ENCODE results near the gene FGF19. TPM values are rescaled to one million over a fixed set of nuclear protein-coding genes. Genes with fewer than 3 reads are reported as not detected.

Gene FGF19
- total and polyA plus RNA-seq, 2 donors (not counting 1 experiment from before 2014, with no cell fraction given), result not detected

DNA sequence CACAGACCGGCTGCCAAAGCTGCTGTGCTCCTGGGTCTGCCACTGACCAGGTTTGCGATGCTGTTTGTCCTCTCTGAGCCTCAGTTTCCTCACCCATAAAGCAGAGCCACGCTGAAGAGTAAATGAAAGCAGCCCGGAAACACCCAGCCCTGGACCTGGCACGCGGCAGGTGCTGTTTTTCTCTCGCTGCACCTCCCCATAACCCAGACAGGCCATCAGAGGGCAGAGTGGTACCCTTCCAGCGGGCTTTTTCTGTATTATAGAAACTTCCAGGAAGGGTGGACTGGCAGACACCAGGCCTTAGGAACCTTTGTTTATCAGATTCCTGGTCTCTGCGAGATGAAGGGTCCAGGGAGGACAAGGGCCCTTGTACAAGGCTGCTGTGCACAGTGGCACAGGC is 17.9 kb upstream of the FGF19 start:
- 35% methylated on average over 9 of the region's 9 CpGs for WGBS (ENCODE audit: insufficient coverage)
- Mint-ChIP-seq H3K27ac (no peak overlapping the region), H3K4me3 (no peak overlapping the region), H3K27me3 (peaks cover 50% of the 10 kb centered on the region), H3K9me3 (ENCODE audit: insufficient read depth) (no peaks in the 10 kb centered on the region), H3K4me1 (peaks cover 6% of the 10 kb centered on the region)
- CTCF ChIA-PET, result no interaction called here
- Histone ChIP-seq H3K27me3 (replicated peaks in 1 of 4; ENCODE audit: control extremely low read depth in 1 of 4, control insufficient read depth in 3 of 4, insufficient read depth in 4 of 4, low read length in 3 of 4) (peaks cover 0 to 67% (median 11%) of the 10 kb centered on the region in 4 experiments), H3K79me2 (ENCODE audit: control insufficient read depth, insufficient read depth, low read length) (no peaks in the 10 kb centered on the region), H3K27ac (ENCODE audit: low read length in 2 of 2) (no peak overlapping the region), H2AFZ (ENCODE audit: insufficient read depth, low read depth, low read length, poor library complexity, severe bottlenecking) (no peak overlapping the region), H4K20me1 (ENCODE audit: control insufficient read depth, insufficient read depth, low read length, poor library complexity, severe bottlenecking) (no peaks in the 10 kb centered on the region), H3K36me3 (replicated peaks in 1 of 2; ENCODE audit: control extremely low read depth in 1 of 2, control insufficient read depth in 1 of 2, extremely low read depth in 1 of 2, insufficient read depth in 2 of 2, low read length in 1 of 2) (no peaks in the 10 kb centered on the region), H3K4me1 (ENCODE audit: control insufficient read depth in 2 of 2, insufficient read depth in 2 of 2, low read length in 2 of 2) (peaks cover 7% of the 10 kb centered on the region in 2 donors), H3K9me3 (ENCODE audit: control extremely low read depth in 1 of 3, control insufficient read depth in 2 of 3, insufficient read depth in 1 of 3, low read length in 2 of 3) (peaks cover 0 to 23% (median 0%) of the 10 kb centered on the region in 3 donors), H3K4me3 (ENCODE audit: control extremely low read depth in 1 of 5, extremely low read depth in 1 of 5, insufficient read depth in 1 of 5, low read depth in 2 of 5, low read length in 4 of 5) (no peak overlapping the region), H3K9ac (ENCODE audit: low read length) (no peak overlapping the region), H3K4me2 (replicated peaks; ENCODE audit: low read depth, low read length, poor library complexity, severe bottlenecking) (no peak overlapping the region)
- POLR2A ChIA-PET, result no interaction called here
- intact Hi-C loops (cut with micrococcal nuclease), result no loop called here
- ATAC-seq (ENCODE audit: low read depth) (no peak), DNase-seq (no peak)
- TF ChIP-seq EZH2 (IDR thresholded peaks at IDR 0.05; ENCODE audit: borderline replicate concordance, insufficient read depth, low read depth, low read length, poor library complexity, severe bottlenecking), result no peak
- TF ChIP-seq, protein P1, sequence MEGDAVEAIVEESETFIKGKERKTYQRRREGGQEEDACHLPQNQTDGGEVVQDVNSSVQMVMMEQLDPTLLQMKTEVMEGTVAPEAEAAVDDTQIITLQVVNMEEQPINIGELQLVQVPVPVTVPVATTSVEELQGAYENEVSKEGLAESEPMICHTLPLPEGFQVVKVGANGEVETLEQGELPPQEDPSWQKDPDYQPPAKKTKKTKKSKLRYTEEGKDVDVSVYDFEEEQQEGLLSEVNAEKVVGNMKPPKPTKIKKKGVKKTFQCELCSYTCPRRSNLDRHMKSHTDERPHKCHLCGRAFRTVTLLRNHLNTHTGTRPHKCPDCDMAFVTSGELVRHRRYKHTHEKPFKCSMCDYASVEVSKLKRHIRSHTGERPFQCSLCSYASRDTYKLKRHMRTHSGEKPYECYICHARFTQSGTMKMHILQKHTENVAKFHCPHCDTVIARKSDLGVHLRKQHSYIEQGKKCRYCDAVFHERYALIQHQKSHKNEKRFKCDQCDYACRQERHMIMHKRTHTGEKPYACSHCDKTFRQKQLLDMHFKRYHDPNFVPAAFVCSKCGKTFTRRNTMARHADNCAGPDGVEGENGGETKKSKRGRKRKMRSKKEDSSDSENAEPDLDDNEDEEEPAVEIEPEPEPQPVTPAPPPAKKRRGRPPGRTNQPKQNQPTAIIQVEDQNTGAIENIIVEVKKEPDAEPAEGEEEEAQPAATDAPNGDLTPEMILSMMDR (IDR thresholded peaks at IDR 0.05), result no peak

DNA sequence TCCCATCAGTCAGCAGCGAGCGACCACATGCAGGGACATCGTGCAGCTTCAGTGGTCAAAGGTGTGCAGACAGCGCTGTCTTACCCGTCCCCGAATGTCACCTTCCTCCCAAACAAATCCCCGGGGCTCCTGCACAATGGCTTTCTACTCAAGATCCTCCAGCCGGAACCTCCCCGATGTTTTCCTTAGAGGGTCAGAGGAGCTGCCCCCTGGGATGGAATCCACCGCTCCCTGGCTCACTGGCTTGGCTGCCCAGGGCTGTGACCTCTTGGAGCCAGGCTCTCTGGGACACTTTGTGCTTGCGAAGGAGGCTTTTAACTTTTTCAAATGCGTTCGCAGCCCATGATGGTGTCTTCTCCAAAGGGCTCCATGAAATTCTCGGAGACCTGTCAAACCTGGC is 17.3 kb upstream of the FGF19 start:
- Histone ChIP-seq H3K4me3 (ENCODE audit: control extremely low read depth in 1 of 5, extremely low read depth in 1 of 5, insufficient read depth in 1 of 5, low read depth in 2 of 5, low read length in 4 of 5) (no peak overlapping the region), H3K36me3 (replicated peaks in 1 of 2; ENCODE audit: control extremely low read depth in 1 of 2, control insufficient read depth in 1 of 2, extremely low read depth in 1 of 2, insufficient read depth in 2 of 2, low read length in 1 of 2) (no peaks in the 10 kb centered on the region), H3K4me1 (ENCODE audit: control insufficient read depth in 2 of 2, insufficient read depth in 2 of 2, low read length in 2 of 2) (peaks cover 7% of the 10 kb centered on the region in 2 donors), H3K79me2 (ENCODE audit: control insufficient read depth, insufficient read depth, low read length) (no peaks in the 10 kb centered on the region), H3K27me3 (replicated peaks in 1 of 4; ENCODE audit: control extremely low read depth in 1 of 4, control insufficient read depth in 3 of 4, insufficient read depth in 4 of 4, low read length in 3 of 4) (peaks cover 0 to 61% (median 11%) of the 10 kb centered on the region in 4 experiments), H4K20me1 (ENCODE audit: control insufficient read depth, insufficient read depth, low read length, poor library complexity, severe bottlenecking) (no peaks in the 10 kb centered on the region), H3K9me3 (ENCODE audit: control extremely low read depth in 1 of 3, control insufficient read depth in 2 of 3, insufficient read depth in 1 of 3, low read length in 2 of 3) (peaks cover 0 to 23% (median 0%) of the 10 kb centered on the region in 3 donors), H3K4me2 (replicated peaks; ENCODE audit: low read depth, low read length, poor library complexity, severe bottlenecking) (no peak overlapping the region), H3K27ac (ENCODE audit: low read length in 2 of 2) (no peak overlapping the region), H3K9ac (ENCODE audit: low read length) (no peak overlapping the region), H2AFZ (ENCODE audit: insufficient read depth, low read depth, low read length, poor library complexity, severe bottlenecking) (no peak overlapping the region)
- Mint-ChIP-seq H3K27ac (no peak overlapping the region), H3K4me3 (no peak overlapping the region), H3K27me3 (peaks cover 48% of the 10 kb centered on the region), H3K9me3 (ENCODE audit: insufficient read depth) (no peaks in the 10 kb centered on the region), H3K4me1 (peaks cover 6% of the 10 kb centered on the region)
- DNase-seq (no peak), ATAC-seq (ENCODE audit: low read depth) (no peak)
- intact Hi-C loops (cut with micrococcal nuclease), result no loop called here
- TF ChIP-seq, protein P1 (IDR thresholded peaks at IDR 0.05), result no peak
- TF ChIP-seq EZH2 (IDR thresholded peaks at IDR 0.05; ENCODE audit: borderline replicate concordance, insufficient read depth, low read depth, low read length, poor library complexity, severe bottlenecking), result no peak
- WGBS (ENCODE audit: insufficient coverage), result 10% methylated on average over 14 of the region's 14 CpGs
- ChIA-PET POLR2A (no interaction called here), CTCF (no interaction called here)
